ENCODE measurements around the gene SETX. TPM values are rescaled to one million over a fixed set of nuclear protein-coding genes. Genes with fewer than 3 reads are reported as not detected.

SETX gene
- total RNA-seq, 5 donors from 2014 or later (not counting 1 experiment from before 2014, with no cell fraction given) = 63.9 to 73.2 (median 65.0) TPM

- ChIA-PET CTCF (interaction anchor here in 1 of 2 donors (1.5 kb wide), 1 partner anchor 12 kb away, joined by 5 read pairs; no protein-coding TSS in a partner anchor), POLR2A (no interaction called here)
- ATAC-seq (replicated peaks in 1 of 4) (no peak), DNase-seq (no peak)
- Mint-ChIP-seq H3K9me3 (no peaks in the 10 kb centered on the region), H3K36me3 (peaks cover 52% of the 10 kb centered on the region), H3K4me1 (peaks cover 32 to 45% (median 44%) of the 10 kb centered on the region in 3 donors), H3K27ac (peak overlapping the region in 1 of 2 donors; percentile 44), H3K4me3 (no peak overlapping the region), H3K27me3 (no peaks in the 10 kb centered on the region)
- H3K4me3 ChIP-seq (ENCODE audit: control insufficient read depth in 1 of 2, extremely low read depth in 1 of 2, low read length in 1 of 2) = no peak overlapping the region
- H3K4me1 ChIP-seq (ENCODE audit: control insufficient read depth in 1 of 2, extremely low read depth in 1 of 2, insufficient read depth in 2 of 2, low read length in 2 of 2) = peaks cover 0 to 6% of the 10 kb centered on the region in 2 experiments
- no CpG with 5 or more reads among the region's 5 CpGs for WGBS (ENCODE audit: insufficient coverage)
- H3K36me3 ChIP-seq (ENCODE audit: control insufficient read depth in 2 of 2, extremely low read depth in 1 of 2, insufficient read depth in 1 of 2, low read length in 1 of 2) = peaks cover 18 to 69% of the 10 kb centered on the region in 2 donors
- H3K27me3 ChIP-seq (replicated peaks in 1 of 2; ENCODE audit: control insufficient read depth in 2 of 2, extremely low read depth in 1 of 2, insufficient read depth in 2 of 2, low read length in 1 of 2) = no peaks in the 10 kb centered on the region
- no peak overlapping the region for H3K27ac ChIP-seq (ENCODE audit: low read length)
- no peaks in the 10 kb centered on the region for H3K9me3 ChIP-seq
These were observed 45.7 kb downstream of the SETX start for GRCh38 chr9:132309056-132309455.

GRCh38 chr9:132301521-132301920, 53.3 kb downstream of the SETX start:
- WGBS (ENCODE audit: insufficient coverage) = no CpG with 5 or more reads among the region's 6 CpGs
- ChIA-PET POLR2A (interaction anchor here in 1 of 2 donors (0.7 kb wide), 1 partner anchor 28 kb away, joined by 4 read pairs; no protein-coding TSS in a partner anchor), CTCF (no interaction called here)
- no peak overlapping the region for H3K27ac ChIP-seq (ENCODE audit: low read length)
- Mint-ChIP-seq H3K36me3 (peaks cover 46% of the 10 kb centered on the region), H3K4me3 (no peak overlapping the region), H3K4me1 (peaks cover 21 to 26% (median 22%) of the 10 kb centered on the region in 3 donors), H3K27ac (no peak overlapping the region), H3K9me3 (no peaks in the 10 kb centered on the region), H3K27me3 (no peaks in the 10 kb centered on the region)
- H3K9me3 ChIP-seq = no peaks in the 10 kb centered on the region
- DNase-seq (no peak), ATAC-seq (replicated peaks in 1 of 4) (no peak)
- no peaks in the 10 kb centered on the region for H3K4me1 ChIP-seq (ENCODE audit: control insufficient read depth in 1 of 2, extremely low read depth in 1 of 2, insufficient read depth in 2 of 2, low read length in 2 of 2)
- peaks cover 10 to 76% of the 10 kb centered on the region in 2 donors for H3K36me3 ChIP-seq (ENCODE audit: control insufficient read depth in 2 of 2, extremely low read depth in 1 of 2, insufficient read depth in 1 of 2, low read length in 1 of 2)
- H3K27me3 ChIP-seq (replicated peaks in 1 of 2; ENCODE audit: control insufficient read depth in 2 of 2, extremely low read depth in 1 of 2, insufficient read depth in 2 of 2, low read length in 1 of 2) = no peaks in the 10 kb centered on the region
- no peak overlapping the region for H3K4me3 ChIP-seq (ENCODE audit: control insufficient read depth in 1 of 2, extremely low read depth in 1 of 2, low read length in 1 of 2)

- H3K4me3 Mint-ChIP-seq = no peak overlapping the region
- Histone ChIP-seq H3K36me3 (ENCODE audit: control insufficient read depth in 2 of 2, extremely low read depth in 1 of 2, insufficient read depth in 1 of 2, low read length in 1 of 2) (peaks cover 9 to 86% of the 10 kb centered on the region in 2 donors), H3K4me3 (ENCODE audit: control insufficient read depth in 1 of 2, extremely low read depth in 1 of 2, low read length in 1 of 2) (no peak overlapping the region), H3K4me1 (ENCODE audit: control insufficient read depth in 1 of 2, extremely low read depth in 1 of 2, insufficient read depth in 2 of 2, low read length in 2 of 2) (no peaks in the 10 kb centered on the region), H3K9me3 (no peaks in the 10 kb centered on the region), H3K27ac (ENCODE audit: low read length) (no peak overlapping the region), H3K27me3 (replicated peaks in 1 of 2; ENCODE audit: control insufficient read depth in 2 of 2, extremely low read depth in 1 of 2, insufficient read depth in 2 of 2, low read length in 1 of 2) (no peaks in the 10 kb centered on the region)
- ATAC-seq (replicated peaks in 1 of 4) (no peak), DNase-seq (no peak)
- peaks cover 60% of the 10 kb centered on the region for H3K36me3 Mint-ChIP-seq
- ChIA-PET POLR2A (no interaction called here), CTCF (no interaction called here)
- no peaks in the 10 kb centered on the region for H3K27me3 Mint-ChIP-seq
- no peaks in the 10 kb centered on the region for H3K9me3 Mint-ChIP-seq
- peaks cover 15 to 28% (median 20%) of the 10 kb centered on the region in 3 donors for H3K4me1 Mint-ChIP-seq
- no peak overlapping the region for H3K27ac Mint-ChIP-seq
These were observed 55.6 kb downstream of the SETX start for GRCh38 chr9:132299221-132299620.

- no peak for DNase-seq
- Histone ChIP-seq H3K9me3 (no peaks in the 10 kb centered on the region), H3K27ac (ENCODE audit: low read length) (no peak overlapping the region), H3K36me3 (ENCODE audit: control insufficient read depth in 2 of 2, extremely low read depth in 1 of 2, insufficient read depth in 1 of 2, low read length in 1 of 2) (peaks cover 6 to 76% of the 10 kb centered on the region in 2 donors), H3K27me3 (replicated peaks in 1 of 2; ENCODE audit: control insufficient read depth in 2 of 2, extremely low read depth in 1 of 2, insufficient read depth in 2 of 2, low read length in 1 of 2) (no peaks in the 10 kb centered on the region), H3K4me3 (ENCODE audit: control insufficient read depth in 1 of 2, extremely low read depth in 1 of 2, low read length in 1 of 2) (no peak overlapping the region), H3K4me1 (ENCODE audit: control insufficient read depth in 1 of 2, extremely low read depth in 1 of 2, insufficient read depth in 2 of 2, low read length in 2 of 2) (peaks cover 0 to 9% of the 10 kb centered on the region in 2 experiments)
- Mint-ChIP-seq H3K36me3 (peaks cover 56% of the 10 kb centered on the region), H3K9me3 (no peaks in the 10 kb centered on the region), H3K4me3 (no peak overlapping the region), H3K27me3 (no peaks in the 10 kb centered on the region), H3K27ac (peak overlapping the region; percentile 52 to 56), H3K4me1 (peaks cover 25 to 36% (median 27%) of the 10 kb centered on the region in 3 donors)
- ChIA-PET POLR2A (no interaction called here), CTCF (interaction anchor here in 1 of 2 donors (0.5 kb wide), 1 partner anchor 9 kb away, joined by 3 read pairs; no protein-coding TSS in a partner anchor)
- ATAC-seq (replicated peaks in 1 of 4) = no peak
- 100% methylated on average over 1 of the region's 2 CpGs for WGBS (ENCODE audit: insufficient coverage)
These were observed 59.6 kb downstream of the SETX start for GRCh38 chr9:132295181-132295580.

GRCh38 chr9:132293145-132293721, 61.6 kb downstream of the SETX start:
- ATAC-seq (replicated peaks in 1 of 4) = peak in 2 of 4 experiments; percentile 62 to 77
- no peaks in the 10 kb centered on the region for H3K27me3 Mint-ChIP-seq
- peaks cover 42% of the 10 kb centered on the region for H3K36me3 Mint-ChIP-seq
- peaks cover 0 to 12% of the 10 kb centered on the region in 2 experiments for H3K4me1 ChIP-seq (ENCODE audit: control insufficient read depth in 1 of 2, extremely low read depth in 1 of 2, insufficient read depth in 2 of 2, low read length in 2 of 2)
- H3K4me1 Mint-ChIP-seq = peaks cover 21 to 34% (median 22%) of the 10 kb centered on the region in 3 donors
- H3K27ac ChIP-seq (ENCODE audit: low read length) = peak overlapping the region; percentile 9
- POLR2A ChIA-PET = interaction anchor here in 1 of 2 donors (0.7 kb wide), 1 partner anchor 36 kb away, joined by 3 read pairs; no protein-coding TSS in a partner anchor
- CTCF ChIA-PET = interaction anchor here in 1 of 2 donors (1.2 kb wide), 1 partner anchor 25 kb away, joined by 6 read pairs; no protein-coding TSS in a partner anchor
- DNase-seq = peak in 1 of 35 experiments; percentile 26
- peak overlapping the region; percentile 9 to 34 (median 18) for H3K4me3 Mint-ChIP-seq
- no peaks in the 10 kb centered on the region for H3K9me3 ChIP-seq
- WGBS (ENCODE audit: insufficient coverage) = 93% methylated on average over 4 of the region's 13 CpGs
- peak overlapping the region; percentile 75 to 76 for H3K27ac Mint-ChIP-seq
- H3K9me3 Mint-ChIP-seq = no peaks in the 10 kb centered on the region
- H3K27me3 ChIP-seq (replicated peaks in 1 of 2; ENCODE audit: control insufficient read depth in 2 of 2, extremely low read depth in 1 of 2, insufficient read depth in 2 of 2, low read length in 1 of 2) = no peaks in the 10 kb centered on the region
- H3K4me3 ChIP-seq (ENCODE audit: control insufficient read depth in 1 of 2, extremely low read depth in 1 of 2, low read length in 1 of 2) = no peak overlapping the region
- H3K36me3 ChIP-seq (ENCODE audit: control insufficient read depth in 2 of 2, extremely low read depth in 1 of 2, insufficient read depth in 1 of 2, low read length in 1 of 2) = peaks cover 1 to 72% of the 10 kb centered on the region in 2 donors

- H3K4me1 Mint-ChIP-seq = peaks cover 9 to 15% (median 13%) of the 10 kb centered on the region in 3 donors
- Histone ChIP-seq H3K36me3 (ENCODE audit: control insufficient read depth in 2 of 2, extremely low read depth in 1 of 2, insufficient read depth in 1 of 2, low read length in 1 of 2) (peaks cover 14 to 65% of the 10 kb centered on the region in 2 donors), H3K4me1 (ENCODE audit: control insufficient read depth in 1 of 2, extremely low read depth in 1 of 2, insufficient read depth in 2 of 2, low read length in 2 of 2) (peaks cover 0 to 12% of the 10 kb centered on the region in 2 experiments), H3K9me3 (no peaks in the 10 kb centered on the region), H3K4me3 (ENCODE audit: control insufficient read depth in 1 of 2, extremely low read depth in 1 of 2, low read length in 1 of 2) (no peak overlapping the region), H3K27me3 (replicated peaks in 1 of 2; ENCODE audit: control insufficient read depth in 2 of 2, extremely low read depth in 1 of 2, insufficient read depth in 2 of 2, low read length in 1 of 2) (no peaks in the 10 kb centered on the region), H3K27ac (ENCODE audit: low read length) (no peak overlapping the region)
- DNase-seq (no peak), ATAC-seq (replicated peaks in 1 of 4) (no peak)
- peaks cover 19% of the 10 kb centered on the region for H3K36me3 Mint-ChIP-seq
- ChIA-PET POLR2A (no interaction called here), CTCF (no interaction called here)
- peak overlapping the region in 1 of 2 donors; percentile 28 for H3K27ac Mint-ChIP-seq
- no peak overlapping the region for H3K4me3 Mint-ChIP-seq
- no CpG with 5 or more reads among the region's 2 CpGs for WGBS (ENCODE audit: insufficient coverage)
- no peaks in the 10 kb centered on the region for H3K9me3 Mint-ChIP-seq
- H3K27me3 Mint-ChIP-seq = no peaks in the 10 kb centered on the region
These were observed 65.8 kb downstream of the SETX start for GRCh38 chr9:132288966-132289365.
